SK-N-DZ (cell line): ENCODE measurements around the gene UBE2F.
"Not testable (repeated sequence)": the region's sequence is repeated elsewhere in the genome, so short reads cannot be mapped to it uniquely, and the experiment has no call there.

Source experiments
- DNase-seq: peaks from one replicate; pipeline ENCODE4 v3.0.0-alpha.2; 2015; ENCODE audit warnings: low spot score

The UBE2F gene

DNA sequence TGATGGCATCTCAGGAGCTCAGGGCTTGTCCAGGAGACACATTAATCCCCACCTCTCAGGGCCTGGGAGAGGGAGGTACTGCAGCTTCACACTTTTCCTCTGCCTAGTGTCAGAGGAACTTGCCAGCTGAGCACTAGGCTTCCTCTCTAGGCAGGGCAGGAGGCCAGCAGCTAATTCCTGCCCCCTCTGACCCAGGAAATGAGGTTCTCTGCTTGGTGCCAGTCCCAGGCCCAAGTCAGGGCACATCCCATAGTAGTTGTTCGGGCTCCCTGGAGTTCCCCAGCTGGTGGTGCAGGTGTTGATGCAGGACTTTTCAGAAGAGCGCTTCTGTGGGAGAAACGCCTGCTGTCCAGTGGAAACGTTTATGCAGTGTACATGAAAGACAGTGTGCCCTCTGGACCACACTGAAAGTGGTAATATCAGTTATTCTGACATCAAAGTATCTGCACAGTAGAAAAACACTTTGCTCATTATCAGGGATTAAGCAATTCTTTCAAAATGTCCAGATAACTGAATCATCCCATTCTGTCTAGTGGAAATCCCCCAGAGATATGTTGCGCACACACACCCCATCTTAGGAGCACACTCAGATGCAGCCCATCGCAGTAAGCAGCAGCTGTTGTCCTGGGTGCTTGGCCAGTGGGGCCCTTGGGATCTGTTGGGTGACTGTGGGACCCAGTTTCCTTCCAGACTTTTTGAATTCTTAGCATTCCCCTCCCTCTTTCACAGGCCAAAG is 76.2 kb downstream of the UBE2F start:
- DNase-seq: no peak

DNA sequence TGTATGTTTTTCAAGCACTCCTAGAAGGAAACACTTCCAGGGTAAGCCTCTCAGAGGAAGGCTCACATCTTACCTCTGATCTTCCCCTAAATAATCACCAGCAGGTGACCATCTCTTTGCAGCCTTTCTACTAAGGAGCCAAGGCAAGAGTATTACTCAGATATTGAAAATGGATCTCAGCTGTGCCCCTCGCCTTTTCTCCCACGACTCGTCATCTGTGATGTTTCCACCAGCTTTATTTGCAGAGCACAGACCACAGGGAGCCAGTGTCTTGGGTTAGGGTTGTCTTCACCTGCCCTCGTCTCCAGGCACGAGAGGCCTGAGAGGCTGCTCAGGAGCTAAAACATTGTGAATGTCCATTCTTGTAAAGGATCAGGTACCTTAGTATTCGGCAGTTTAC is 77.0 kb downstream of the UBE2F start:
- DNase-seq: no peak

DNA sequence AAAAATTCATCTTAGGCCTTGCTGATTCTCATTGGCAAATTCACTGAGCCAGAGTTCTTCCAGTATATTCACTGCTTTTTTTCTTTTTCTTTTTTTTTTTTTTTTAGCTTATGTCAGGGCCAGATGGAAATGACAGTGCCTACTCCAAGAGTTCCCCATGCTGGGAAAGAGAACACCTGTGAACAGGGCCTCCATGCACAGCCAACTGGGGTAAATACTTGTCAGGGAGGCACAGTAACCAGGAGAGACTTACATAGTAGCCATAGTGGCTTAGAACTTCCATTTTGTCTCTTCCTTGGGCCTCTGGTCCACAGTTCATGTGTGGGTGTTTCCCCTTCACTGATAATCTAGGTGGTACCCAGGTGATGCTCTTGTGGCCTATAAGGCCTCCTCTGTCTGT is 78.8 kb downstream of the UBE2F start:
- DNase-seq: no peak

DNA sequence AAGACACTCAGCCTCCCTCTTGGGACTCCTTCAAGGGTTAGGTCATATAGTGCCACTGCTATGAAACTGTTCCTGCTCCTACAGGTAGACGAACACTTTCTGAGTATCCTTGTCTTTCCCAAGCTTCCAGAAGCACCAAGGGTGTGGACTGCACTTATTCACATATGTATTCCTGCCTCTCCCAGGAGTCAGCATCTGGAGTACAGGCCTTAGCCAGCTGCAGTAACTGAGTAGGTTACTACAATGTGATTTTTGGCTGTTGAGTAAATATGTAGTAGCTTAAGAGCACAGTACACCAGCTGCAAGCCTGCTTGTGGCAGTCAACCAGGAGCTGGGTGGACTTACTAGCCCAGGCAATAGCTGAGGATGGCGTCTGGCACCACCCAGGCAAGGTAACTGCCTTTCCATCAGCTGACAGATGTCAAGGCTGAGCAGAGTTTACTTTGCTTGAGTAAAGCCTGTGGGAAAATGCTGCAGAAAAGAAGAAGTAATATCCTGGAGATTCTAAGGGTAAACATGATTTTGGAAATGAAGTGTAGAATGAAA is 80.0 kb downstream of the UBE2F start:
- DNase-seq: no peak

DNA sequence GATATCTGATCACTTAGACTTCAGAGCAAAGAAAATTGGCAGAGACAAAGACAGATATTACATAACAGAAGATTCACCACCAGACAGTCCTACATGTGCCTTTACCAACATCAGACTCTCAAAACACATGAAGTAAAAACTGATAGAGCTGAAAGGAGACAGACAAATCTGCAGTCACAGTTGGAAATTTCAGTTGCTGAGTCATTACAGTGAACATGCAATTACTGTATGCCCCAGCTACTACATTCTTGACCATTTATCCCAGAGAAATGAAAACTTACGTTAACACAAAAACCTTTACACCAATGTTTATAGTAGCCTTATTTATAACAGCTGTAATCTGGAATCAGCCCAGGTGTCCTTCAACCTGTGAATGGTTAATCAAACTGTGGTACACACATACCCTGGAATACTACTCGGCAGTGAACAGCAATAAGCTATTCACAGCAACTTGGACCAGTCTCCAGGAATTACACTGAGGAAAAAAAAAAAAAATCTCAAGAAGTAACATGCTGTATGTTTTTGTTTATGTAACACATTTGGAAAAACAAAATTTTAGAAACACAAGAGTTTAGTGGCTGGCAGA is 86.5 kb downstream of the UBE2F start:
- peak; percentile 76 for DNase-seq

DNA sequence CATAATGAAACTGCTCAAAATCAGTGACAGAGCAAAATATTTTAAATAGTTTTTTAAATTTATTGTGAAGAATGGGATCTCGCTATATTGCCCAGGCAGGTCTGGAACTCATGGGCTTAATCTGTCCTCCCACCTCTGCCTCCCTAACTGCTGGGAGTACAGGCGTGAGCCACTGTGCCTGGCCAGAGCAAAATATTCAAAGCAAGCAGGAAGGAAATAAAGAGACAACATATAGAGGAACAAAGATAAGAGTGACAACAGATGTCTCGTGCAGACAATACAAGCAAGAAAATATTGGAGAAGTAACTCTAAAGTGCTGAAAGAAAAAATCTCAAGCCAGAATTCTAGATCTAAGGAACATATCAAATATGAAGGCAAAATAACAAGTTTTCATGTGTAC is 89.0 kb downstream of the UBE2F start:
- no peak for DNase-seq

DNA sequence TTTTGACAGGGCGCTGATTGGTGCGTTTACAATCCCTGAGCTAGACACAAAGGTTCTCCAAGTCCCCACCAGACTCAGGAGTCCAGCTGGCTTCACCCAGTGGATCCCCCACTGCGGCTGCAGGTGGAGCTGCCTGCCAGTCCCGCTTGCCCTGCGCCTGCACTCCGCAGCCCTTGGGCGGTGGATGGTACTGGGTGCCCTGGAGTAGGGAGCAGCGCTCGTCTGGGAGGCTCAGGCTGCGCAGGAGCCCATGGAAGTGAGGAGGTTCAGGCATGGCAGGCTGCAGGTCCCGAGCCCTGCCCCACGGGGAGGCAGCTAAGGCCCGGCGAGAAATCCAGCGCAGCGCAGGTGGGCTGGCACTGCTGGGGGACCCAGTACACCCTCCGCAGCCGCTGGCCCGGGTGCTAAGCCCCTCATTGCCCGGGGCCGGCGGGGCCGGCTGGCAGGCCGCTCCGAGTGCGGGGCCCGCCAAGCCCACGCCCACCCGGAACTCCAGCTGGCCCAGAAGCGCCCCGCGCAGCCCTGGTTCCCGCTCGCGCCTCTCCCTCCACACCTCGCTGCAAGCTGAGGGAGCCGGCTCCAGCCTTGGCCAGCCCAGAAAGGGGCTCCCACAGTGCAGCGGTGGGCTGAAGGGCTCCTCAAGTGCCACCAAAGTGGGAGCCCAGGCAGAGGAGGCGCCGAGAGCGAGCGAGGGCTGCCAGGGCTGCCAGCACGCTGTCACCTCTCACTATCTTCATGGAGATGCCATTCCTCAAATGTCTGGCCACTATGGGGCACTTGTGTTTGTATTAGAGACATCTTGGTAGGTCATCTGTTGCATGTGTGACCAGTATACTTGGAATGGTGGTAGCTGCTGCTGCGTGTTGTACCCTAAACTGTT is 91.1 kb downstream of the UBE2F start:
- DNase-seq: not testable (repeated sequence)

DNA sequence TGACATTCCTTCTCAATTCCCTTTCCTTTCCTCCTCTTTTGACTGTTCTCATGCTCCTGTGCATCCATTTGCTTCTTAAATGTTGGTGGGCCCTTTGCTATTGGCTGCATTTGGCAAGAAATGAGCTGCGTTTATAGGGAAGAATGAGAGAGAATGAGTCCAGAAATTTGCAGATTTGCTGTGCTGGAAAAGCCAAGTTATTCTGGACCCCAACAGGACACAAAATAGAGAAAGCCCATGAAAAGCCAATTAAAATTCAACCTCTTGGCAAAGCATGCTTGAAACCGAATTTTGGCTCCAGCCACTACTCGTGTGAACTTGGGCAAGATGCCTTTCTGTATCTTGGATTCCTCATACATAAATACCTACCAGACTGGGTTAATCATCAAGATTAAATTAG is 92.7 kb downstream of the UBE2F start:
- no peak for DNase-seq

DNA sequence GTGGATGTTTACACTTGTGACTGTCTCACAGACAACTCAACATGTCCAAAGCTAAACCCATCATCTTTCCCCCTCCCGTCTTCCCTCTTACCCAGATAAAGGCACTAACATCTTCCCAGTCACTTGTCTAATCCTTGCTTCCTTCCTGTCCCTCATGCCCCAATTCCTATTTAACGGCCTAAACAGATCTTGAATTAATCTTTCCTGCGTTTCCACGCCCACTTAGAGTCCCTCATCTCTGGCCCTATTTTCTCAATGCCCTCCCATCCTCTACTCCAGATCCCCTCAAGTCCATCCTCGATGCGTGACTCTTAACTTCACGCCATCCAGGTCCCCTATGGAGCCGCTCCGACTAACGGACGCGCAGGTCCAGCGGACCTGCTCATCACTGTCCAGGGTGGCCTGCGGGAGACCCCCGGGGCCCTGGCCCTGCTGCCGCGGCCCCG is 93.3 kb downstream of the UBE2F start:
- peak; percentile 52 for DNase-seq

DNA sequence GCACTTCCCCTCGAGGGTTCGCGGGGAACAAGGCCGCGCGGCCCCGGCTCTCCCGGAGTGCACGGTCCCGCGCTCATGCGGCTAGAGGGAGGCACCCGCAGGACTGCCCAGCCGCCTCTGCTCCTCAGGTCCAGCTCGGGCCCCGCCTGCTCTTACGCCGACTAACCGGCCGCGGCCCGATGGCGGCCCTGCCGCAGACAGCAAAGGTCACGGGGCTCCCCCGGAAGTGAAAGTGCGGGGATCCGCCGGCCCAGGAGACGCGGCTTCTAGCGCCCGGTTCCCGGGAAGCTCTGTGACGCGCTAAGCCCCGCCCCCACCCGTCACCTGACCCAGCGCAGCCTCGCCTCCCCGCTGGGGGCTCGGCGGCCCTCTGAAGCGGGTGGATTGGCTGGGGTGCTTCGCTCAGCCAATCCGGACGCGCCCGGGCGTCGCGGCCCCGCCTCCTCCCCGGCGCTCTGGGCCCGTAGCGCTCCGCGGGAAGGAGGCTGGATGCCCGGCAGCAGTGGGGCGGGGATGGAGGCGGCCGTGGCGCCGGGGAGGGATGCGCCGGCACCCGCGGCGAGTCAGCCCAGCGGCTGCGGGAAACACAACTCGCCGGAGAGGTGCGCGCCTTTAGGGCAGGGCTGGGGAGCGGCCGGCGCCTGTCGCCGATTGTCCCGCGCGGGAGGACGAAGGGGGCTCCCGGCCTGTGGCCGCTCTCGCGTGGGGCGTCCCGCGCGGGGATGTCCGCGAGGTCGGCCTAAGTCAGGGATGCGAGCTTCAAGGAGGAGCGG is 93.9 kb downstream of the UBE2F start, which contains the start of gene SCLY:
SCLY (plus strand) TSS at position 460 of the 773 bp plus-strand sequence; CDS start at position 514, 54 bp downstream.
- peak; percentile 96 for DNase-seq

DNA sequence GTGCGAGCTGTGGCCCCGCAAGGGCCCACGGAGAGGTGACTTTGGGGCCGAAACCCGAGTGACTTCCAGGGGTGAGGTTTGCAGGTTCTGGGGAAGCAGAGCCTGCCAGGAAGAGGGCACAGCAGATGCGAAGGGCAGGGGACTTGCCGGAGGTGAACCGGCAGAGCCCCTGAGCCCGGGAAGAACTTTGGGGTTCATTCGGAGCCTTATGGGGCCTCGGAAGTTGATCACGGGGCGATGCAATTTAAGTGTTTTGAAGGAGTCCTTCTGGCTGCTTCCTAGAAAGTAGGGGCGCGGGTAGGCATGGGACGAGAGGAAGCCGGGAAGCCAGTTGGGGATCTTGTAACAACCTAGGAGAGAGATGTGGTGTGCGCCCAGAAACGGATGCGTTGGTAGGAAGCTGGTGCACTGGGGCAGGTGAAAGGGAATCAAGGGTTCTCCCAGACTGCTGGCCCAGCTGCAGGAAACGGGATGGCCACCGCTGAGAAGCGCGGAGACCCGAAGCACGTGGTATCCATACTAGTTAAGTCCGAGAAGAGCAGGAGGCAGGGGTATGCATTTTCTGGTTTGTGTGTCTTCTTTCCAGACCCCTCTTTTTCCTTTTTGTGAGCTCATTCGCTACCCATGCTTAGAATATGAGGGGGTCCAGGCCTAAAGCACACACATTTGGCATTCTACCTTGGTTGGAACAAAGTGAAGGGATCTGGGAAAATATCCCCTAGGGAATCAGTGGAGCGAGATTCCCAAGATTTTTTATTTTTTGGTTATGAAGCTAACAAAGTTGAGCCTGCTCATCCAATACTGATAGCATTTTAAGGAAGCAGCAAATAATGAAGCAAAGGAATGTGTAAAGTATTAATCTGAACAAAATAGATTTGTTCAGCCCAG is 94.7 kb downstream of the UBE2F start:
- peak; percentile 57 for DNase-seq

DNA sequence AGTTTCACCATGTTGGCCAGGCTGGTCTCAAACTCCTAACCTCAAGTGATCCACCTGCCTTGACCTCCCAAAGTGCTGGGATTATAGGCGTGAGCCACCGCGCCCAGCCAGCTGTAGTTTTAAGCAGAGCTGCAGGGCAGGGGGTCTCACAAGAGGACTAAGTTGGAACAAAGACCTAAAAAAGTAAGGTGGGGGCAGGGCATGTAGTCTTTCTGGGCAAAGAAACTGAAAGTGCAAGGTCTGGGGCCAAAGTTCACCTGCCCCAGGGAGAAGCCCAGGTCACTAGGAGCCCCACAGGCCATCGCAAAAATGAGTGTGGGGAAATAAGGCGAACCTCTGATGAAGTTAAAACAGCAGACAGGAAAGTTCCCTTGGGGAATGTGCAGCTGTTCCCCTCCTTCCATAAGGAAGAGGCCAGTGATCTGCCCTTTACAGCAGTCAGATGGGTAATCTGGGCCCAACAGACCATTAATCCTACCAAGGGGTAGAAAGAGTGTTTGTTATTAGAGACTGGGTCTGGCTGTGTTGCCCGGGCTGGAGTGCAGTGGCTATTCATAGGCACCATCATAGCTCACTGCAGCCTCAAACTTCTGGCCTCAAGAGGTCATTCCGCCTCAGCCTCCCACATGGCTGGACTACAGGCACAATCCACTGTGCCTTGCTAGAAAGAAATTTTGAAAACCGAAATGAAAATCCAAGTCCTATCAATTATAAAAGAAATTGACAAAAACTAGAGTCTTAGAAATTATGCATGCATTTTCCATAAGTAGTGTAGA is 96.8 kb downstream of the UBE2F start:
- DNase-seq: no peak

DNA sequence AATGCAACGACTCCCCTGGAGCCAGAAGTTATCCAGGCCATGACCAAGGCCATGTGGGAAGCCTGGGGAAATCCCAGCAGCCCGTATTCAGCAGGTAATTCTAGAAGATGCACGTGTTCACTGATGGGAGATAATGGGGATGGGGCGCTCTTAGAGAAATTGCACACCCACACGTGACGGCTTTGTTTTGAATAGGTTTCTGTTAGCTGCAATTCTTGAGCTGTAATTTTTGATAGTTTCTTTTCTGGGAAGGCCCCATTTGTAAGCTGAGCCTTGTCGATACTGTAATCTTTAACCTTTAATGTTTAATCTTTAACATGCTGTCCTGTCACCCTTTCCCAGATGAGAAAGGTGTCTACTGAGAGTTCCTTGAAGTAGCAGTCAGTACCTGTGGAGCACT is 97.6 kb downstream of the UBE2F start:
- DNase-seq: no peak

DNA sequence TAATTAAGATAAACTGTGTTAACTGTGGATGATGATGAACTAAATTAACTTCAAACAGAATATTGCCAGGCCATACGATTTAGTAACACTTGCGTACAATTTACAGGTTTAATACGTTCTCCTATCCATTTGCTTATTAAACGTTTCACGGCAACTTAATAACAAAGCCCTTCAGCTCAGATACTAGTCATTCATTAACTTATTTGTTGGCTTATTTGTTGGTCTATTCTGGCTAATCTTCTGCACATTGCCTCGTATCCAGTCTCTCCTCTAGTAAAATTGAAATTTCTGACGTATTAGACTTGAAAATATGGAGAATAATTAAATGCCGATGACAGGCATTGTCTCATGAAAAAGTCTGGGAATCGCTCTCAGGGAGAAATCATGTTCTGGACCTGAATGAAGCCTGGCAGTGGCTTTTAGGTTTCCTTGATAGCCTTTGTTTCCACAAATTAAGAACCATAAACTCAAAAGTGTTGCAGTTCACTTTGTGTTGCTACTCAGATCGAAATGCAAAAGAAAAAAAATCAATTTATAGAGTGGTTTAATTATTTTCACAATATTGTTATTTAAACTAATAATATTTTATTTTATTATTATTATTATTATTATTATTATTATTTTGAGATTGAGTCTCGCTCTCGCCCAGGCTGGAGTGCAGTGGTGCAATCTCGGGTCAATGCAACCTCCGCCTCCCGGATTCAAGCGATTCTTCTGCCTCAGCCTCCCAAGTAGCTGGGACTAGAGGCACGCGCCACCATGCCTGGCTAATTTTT is 98.4 kb downstream of the UBE2F start:
- DNase-seq: no peak

DNA sequence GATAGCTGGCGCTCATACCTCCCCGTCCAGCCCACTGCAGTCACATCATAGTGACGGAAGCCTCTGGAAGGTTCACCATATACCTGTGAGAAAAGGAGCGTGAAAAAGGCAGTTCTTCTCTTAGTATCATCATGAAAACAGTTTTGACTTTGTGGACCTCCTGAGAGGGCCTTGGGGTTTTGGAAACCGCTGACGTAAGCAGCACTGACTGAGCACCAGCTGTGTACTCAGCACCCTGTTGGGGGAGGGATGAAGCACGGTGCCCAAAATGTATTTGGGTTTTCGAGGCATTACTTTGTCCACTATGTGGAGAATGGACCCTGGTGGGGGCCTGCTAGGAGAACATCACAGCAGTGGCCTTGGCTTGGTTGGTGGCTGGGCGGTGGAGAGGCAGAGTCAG is 99.4 kb downstream of the UBE2F start:
- no peak for DNase-seq

DNA sequence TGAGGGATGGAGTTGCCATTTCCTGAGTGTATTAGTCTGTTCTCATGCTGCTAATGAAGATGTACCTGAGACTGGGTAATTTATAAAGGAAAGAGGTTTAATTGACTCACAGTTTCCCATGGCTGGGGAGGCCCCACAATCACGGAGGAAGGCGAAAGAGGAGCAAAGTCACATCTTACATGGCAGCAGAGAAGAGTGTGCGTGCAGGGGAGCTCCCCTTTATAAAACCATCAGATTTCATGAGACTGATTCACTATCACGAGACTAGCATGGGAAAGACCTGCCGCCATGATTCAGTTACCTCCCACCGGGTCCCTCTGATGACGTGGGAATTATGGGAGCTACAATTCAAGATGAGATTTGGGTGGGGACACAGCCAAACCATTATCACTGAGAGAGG is 99.9 kb downstream of the UBE2F start:
- not testable (repeated sequence) for DNase-seq

DNA sequence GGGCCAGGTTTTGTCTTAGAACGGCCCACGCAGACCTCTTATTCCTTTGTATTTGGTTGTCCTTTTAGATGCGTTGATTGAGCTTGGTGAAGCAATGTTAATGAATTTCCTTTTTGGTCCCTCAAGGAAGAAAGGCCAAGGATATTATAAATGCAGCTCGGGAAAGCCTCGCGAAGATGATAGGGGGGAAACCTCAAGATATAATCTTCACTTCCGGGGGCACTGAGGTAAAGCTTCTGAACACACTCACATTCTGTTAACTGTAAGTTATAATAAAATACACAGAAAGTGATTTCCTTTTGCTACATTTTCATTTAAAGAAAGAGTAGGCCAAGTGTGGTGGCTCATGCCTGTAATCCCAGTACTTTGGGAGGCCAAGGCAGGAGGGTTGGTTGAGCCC is 101.1 kb downstream of the UBE2F start:
- no peak for DNase-seq

DNA sequence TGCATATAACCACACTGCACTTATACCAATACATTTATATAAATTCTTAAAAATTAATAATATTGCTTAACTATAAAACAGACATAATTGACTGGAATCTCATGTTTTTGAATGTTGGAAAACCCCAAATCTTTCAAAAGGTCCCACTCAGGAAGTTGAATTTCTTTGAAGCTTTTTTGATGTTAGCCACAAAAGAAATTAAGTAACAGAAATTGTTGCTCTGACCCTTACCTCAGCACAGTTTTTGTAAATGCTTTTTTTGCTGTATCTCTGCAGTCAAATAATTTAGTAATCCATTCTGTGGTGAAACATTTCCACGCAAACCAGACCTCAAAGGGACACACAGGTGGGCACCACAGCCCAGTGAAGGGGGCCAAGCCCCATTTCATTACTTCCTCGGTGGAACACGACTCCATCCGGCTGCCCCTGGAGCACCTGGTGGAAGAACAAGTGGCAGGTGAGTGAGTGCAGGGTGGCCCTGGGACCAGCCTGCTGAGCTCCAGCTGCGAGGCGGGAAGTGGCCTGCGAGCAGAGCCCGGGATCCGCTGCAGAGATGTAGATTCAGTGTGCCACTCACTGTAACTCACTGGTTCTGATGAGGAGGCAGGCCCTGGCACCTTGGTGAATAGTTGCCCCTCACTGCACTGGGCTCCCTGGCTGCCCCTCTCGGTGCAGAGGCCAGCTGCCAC is 102.4 kb downstream of the UBE2F start:
- DNase-seq: no peak
